Endothelial cell (in vitro differentiated cells): Measurements from ENCODE around the gene AFAP1L1. TPM values are rescaled to one million over a fixed set of nuclear protein-coding genes. Genes with fewer than 3 reads are reported as not detected.

Experiments used
- DNase-seq: peaks from one replicate; pipeline ENCODE4 v3.0.0; 2021; ENCODE audit warnings: low spot score
- H3K27ac Mint-ChIP-seq: one replicate; pipeline ENCODE4 v1.8.0; 2021; ENCODE audit warnings: mixed read lengths, inconsistent platforms; ENCODE audit not compliant: unreplicated experiment
- H3K27me3 Mint-ChIP-seq: one replicate; pipeline ENCODE4 v1.8.0; 2021; ENCODE audit warnings: mild to moderate bottlenecking, moderate library complexity, mixed read lengths, inconsistent platforms; ENCODE audit not compliant: unreplicated experiment
- H3K36me3 Mint-ChIP-seq: one replicate; pipeline ENCODE4 v1.8.0; 2021; ENCODE audit warnings: mild to moderate bottlenecking, low read depth, mixed read lengths, inconsistent platforms; ENCODE audit not compliant: unreplicated experiment
- H3K4me1 Mint-ChIP-seq: one replicate; pipeline ENCODE4 v1.8.0; 2021; ENCODE audit warnings: mild to moderate bottlenecking, mixed read lengths, inconsistent platforms; ENCODE audit not compliant: unreplicated experiment
- H3K4me3 Mint-ChIP-seq: one replicate; pipeline ENCODE4 v1.8.0; 2021; ENCODE audit warnings: mild to moderate bottlenecking, mixed read lengths, inconsistent platforms; ENCODE audit not compliant: unreplicated experiment
- H3K9me3 Mint-ChIP-seq: one replicate; pipeline ENCODE4 v1.8.0; 2021; ENCODE audit warnings: mixed read lengths, inconsistent platforms; ENCODE audit not compliant: unreplicated experiment
- total RNA-seq: library from RNA; stranded (reverse); fragmentation: NEBNext Ultra II Directional; extraction: Animal tissue kit (Norgen Biotek cat#: 25700); gene quantifications from one replicate; pipeline ENCODE4 v1.2.1, GENCODE V29; 2021; ENCODE audit not compliant: unreplicated experiment
- TF ChIP-seq, protein P1 (sequence below): fragments of 200-600 bp; sonication (generic); IDR thresholded peaks from one replicate; pipeline ENCODE4 v1.5.0; 2021; ENCODE audit warnings: antibody characterized with exemption; ENCODE audit not compliant: unreplicated experiment

AFAP1L1 gene
- total RNA-seq, 1 donor from 2014 or later = 393 TPM

DNA sequence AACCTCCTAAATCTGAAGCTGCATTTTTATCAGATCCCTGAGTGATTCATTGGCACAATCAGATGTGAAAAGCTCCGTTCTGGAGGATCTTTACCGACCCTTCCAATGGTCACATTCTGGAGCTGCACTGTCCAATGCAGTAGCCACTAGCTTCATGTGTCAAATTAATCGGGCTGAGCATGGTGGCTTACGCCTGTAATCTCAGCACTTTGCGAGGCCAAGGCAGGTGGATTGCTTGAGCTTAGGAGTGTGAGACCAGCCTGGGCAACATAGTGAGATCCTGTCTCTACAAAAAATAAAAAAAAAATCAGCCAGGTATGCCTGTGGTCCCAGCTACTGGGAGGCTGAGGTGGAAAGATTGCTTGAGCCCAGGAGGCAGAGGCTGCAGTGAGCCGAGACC lies 103.8 kb downstream of the AFAP1L1 start:
- H3K4me3 Mint-ChIP-seq = no peak overlapping the region
- no peak overlapping the region for H3K27ac Mint-ChIP-seq
- H3K4me1 Mint-ChIP-seq = peaks cover 4% of the 10 kb centered on the region
- peaks cover 6% of the 10 kb centered on the region for H3K36me3 Mint-ChIP-seq
- DNase-seq = no peak
- TF ChIP-seq, protein P1, sequence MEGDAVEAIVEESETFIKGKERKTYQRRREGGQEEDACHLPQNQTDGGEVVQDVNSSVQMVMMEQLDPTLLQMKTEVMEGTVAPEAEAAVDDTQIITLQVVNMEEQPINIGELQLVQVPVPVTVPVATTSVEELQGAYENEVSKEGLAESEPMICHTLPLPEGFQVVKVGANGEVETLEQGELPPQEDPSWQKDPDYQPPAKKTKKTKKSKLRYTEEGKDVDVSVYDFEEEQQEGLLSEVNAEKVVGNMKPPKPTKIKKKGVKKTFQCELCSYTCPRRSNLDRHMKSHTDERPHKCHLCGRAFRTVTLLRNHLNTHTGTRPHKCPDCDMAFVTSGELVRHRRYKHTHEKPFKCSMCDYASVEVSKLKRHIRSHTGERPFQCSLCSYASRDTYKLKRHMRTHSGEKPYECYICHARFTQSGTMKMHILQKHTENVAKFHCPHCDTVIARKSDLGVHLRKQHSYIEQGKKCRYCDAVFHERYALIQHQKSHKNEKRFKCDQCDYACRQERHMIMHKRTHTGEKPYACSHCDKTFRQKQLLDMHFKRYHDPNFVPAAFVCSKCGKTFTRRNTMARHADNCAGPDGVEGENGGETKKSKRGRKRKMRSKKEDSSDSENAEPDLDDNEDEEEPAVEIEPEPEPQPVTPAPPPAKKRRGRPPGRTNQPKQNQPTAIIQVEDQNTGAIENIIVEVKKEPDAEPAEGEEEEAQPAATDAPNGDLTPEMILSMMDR = no peak
- H3K9me3 Mint-ChIP-seq = no peaks in the 10 kb centered on the region
- peaks cover 8% of the 10 kb centered on the region for H3K27me3 Mint-ChIP-seq

DNA sequence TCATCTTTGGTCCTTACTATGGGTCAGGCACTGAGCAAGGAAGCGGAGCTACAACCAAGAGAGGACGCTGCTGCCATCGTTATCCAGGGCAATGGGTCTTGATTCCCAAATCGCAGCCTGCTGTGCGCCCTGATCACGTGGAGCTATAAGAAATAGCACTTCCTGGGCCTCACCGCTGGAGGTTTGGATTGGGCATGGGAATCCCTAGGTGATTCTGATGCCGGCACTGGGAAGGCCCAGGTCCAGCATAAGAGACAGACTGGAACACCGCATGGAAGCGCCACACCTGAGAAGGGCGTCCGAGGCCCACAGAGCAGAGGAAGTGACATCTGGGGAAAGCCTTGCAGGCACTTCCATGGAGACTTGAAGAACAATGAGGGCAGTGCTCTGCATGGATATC lies 104.4 kb downstream of the AFAP1L1 start:
- Mint-ChIP-seq H3K36me3 (peaks cover 6% of the 10 kb centered on the region), H3K9me3 (no peaks in the 10 kb centered on the region), H3K4me3 (no peak overlapping the region), H3K4me1 (peaks cover 4% of the 10 kb centered on the region), H3K27me3 (peaks cover 8% of the 10 kb centered on the region), H3K27ac (no peak overlapping the region)
- DNase-seq = no peak
- TF ChIP-seq, protein P1 = no peak

DNA sequence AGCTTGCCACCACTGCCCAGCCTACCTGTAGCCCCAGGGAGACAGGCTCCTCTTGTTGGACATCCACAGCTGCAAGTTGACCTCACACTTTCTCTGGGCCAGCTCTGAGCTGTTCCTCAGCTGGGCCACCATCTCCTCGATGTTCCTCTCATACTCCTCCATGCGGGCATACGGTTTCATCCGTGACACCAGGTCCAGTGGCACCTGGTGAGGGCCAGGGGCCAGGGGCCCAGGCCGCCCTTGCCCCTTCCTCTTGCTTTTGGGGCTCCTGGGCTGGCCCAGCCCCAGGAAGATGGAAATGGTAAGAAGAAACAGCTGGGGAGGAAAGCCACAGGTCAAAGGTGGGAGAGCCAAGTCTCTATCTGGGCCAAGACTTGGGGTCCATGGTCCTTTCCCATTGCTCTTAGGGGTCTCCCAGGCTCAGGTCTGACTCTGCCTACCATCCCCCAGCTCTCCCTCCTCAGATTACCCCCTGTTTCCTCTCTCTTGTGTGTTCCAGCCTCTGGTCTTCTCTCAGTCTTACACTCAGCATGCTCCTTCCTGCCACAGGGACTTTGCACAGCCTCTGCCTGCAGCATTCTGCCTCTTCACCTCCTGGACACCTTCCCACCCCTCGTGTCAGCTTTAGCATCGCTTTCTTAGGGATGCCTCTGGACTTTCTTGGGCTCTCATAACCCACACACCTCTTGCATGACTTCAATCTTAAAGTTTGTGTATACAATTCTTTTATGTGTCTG lies 105.2 kb downstream of the AFAP1L1 start:
- Mint-ChIP-seq H3K36me3 (peaks cover 6% of the 10 kb centered on the region), H3K27me3 (peaks cover 10% of the 10 kb centered on the region), H3K9me3 (no peaks in the 10 kb centered on the region), H3K27ac (no peak overlapping the region), H3K4me3 (peak overlapping the region; percentile 21), H3K4me1 (no peaks in the 10 kb centered on the region)
- no peak for DNase-seq
- TF ChIP-seq, protein P1 = no peak

DNA sequence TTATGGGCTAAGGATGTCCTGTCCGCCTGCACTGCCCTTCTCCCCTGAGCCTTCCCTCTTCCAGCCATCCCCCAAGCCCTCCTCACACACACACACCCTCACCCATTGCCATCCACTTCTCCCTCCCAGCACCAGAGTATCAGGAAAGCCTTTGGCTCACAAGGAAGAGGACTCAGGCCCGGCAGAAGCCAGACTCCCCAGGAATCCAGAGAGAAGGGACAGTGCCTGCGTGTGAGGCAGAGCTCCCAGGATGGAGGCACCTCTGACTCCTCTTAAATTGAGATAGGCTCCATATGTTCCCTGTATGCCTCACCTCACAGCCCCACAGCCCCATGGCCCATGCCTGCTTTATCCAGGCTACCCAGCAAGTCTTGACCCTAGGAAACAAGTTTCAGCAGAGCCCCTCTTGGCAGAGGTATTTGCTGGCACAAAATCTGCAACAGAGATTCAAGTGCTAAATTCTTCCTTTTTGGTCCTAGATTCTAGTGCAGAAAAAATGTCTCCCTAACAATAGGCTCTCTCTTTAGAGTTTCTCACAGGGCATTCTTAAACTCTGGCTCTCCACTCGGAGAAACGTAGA lies 106.7 kb downstream of the AFAP1L1 start:
- Mint-ChIP-seq H3K36me3 (peaks cover 6% of the 10 kb centered on the region), H3K27ac (no peak overlapping the region), H3K27me3 (peaks cover 10% of the 10 kb centered on the region), H3K4me3 (no peak overlapping the region), H3K4me1 (peaks cover 4% of the 10 kb centered on the region), H3K9me3 (no peaks in the 10 kb centered on the region)
- TF ChIP-seq, protein P1 = no peak
- no peak for DNase-seq

DNA sequence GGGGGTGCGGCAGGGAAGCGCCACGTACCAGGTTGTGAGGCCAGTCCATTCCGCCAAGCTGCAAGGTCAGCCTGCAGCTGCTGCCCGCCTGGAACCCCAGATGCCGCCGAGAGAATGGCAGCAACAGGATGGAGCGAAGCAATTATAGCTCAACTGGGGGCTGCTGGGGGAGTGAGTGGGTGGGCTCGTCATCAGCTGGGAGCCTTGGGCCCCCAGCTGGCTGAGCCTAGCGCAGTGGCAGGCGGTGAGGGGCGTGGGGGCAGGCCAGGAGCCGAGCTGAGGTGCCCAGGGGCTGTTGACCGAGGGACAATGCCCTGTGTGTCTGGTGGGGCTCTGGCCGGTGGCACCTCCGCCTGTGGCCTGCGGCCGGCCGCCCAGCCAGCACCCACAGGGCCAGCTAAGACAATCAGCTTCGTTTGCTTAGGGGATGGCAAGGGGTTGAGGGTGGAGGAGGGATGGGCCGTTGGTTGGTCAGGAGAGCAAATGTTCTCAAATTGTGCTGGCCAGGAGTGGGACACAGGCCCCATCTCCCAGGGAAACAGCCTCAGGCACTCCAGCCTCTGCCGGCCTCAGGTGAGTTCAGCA lies 107.6 kb downstream of the AFAP1L1 start, which contains the start of gene IL17B:
IL17B (minus strand) TSS at position 116 of the 585 bp plus-strand sequence; CDS start at position 49, 67 bp downstream.
- H3K27ac Mint-ChIP-seq = no peak within 1 kb of the TSS
- peaks cover 4% of the 10 kb centered on the region for H3K4me1 Mint-ChIP-seq
- H3K9me3 Mint-ChIP-seq = no peaks in the 10 kb centered on the region
- DNase-seq = no peak
- TF ChIP-seq, protein P1 = no peak
- H3K4me3 Mint-ChIP-seq = no peak within 1 kb of the TSS
- peaks cover 11% of the 10 kb centered on the region for H3K27me3 Mint-ChIP-seq
- H3K36me3 Mint-ChIP-seq = peaks cover 6% of the 10 kb centered on the region
